Stromal cell of bone marrow (primary cell): ENCODE results near the gene TUBA3C.
"Not testable (repeated sequence)": the region's sequence is repeated elsewhere in the genome, so short reads cannot be mapped to it uniquely, and the experiment has no call there.

ENCODE experiments used
- DNase-seq: peaks from one replicate; pipeline ENCODE4 v3.0.0-alpha.2; 2012; ENCODE audit warnings: low read depth

Gene TUBA3C

DNA sequence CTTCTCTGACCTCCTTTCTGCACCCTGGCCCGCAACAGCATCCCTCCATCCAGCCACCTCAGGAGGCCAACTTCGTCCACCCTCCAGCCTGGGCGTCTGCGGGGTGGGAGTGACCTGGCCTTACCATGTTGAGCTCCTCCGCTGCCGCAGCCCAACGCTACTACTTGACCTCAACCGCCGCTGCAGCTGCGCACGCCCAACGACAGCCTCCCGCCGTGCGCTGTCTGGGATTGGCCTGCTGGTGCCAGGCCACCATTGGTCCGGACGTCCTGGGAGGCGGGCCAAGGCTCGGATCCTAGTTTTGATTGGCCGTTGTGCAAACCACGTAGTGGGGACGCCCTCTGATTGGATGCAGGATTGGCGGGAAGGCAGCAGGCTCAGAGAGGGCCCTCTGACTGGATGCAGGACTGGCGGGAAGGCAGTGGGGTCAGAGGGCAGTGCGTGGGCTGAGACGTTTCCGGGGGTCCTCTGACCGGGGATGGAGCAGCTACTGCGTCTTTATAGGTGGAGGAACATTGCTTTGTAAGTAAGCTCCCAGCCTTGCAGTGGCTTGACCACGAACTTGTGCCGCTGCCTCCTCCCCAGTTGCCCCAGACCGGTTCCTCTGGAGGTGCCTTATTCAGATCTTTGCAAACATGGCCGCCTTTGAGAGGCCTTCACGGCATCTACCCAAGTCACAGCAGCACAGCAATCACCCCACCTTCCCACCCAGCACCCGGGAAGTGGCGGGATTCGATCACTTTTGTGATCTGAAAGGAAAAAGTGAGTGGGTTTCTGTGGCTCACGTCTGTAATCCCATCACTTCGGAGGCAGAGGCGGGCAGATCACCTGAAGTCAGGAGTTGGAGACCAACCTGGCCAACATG is at the start of gene TUBA3C:
TUBA3C (minus strand) TSS at position 204 of the 865 bp plus-strand sequence; CDS start at position 127, 77 bp downstream.
- DNase-seq: no peak

DNA sequence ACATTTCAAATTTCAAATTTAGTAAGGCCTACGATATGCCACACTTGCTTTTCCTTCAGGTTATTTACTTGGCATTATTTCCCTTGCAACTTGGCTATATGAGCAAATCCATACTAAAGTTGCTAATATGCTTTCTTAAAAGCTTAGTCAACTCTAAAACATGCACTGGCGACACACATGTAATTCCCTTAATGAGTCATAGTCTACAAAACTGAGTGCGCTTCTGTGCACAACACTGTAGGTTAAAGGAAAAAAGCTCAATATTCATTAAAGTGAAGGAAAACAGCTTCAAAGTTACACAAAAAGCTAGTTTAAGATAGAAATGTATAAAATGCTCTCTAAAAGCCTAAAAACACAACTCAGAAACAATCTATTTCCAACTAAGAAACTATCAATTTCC is 25.8 kb upstream of the TUBA3C start:
- DNase-seq: not testable (repeated sequence)

DNA sequence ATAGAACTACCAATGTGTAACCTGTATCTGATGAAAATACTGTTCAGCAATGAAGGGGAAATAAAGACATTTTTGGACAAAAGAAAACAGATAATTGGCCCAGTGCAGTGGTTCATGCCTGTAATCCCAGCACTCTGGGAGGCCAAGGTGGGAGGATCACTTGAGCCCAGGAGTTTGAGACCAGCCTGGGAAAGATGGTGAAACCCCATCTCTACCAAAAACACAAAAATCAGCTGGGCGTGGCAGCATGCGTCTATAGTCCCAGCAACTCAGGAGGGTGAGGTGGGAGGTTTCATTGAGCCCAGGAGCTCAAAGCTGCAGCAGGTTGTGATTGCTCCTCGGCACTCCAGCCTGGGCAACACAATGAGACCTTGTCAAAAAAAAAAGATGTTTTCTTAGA is 11.0 kb upstream of the TUBA3C start:
- not testable (repeated sequence) for DNase-seq

DNA sequence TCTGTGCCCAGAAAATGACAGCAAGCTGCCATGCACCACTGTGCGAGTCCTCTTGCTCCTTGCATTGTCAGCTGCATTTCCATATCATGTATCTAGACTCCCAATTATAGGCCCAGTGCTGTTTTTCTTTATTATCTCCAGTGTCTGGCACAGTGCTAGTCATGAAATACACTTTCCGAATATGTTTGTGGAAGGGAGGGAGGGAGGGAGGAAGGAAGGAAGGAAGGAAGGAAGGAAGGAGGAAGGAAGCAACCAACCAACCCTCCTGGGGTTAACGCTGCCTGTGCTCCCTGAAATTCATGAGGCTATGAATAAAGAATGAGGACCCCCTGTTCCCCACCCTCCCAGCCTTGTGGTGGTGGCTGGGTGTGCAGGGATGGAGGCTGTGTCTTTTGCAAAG is 8.3 kb upstream of the TUBA3C start:
- DNase-seq: not testable (repeated sequence)

DNA sequence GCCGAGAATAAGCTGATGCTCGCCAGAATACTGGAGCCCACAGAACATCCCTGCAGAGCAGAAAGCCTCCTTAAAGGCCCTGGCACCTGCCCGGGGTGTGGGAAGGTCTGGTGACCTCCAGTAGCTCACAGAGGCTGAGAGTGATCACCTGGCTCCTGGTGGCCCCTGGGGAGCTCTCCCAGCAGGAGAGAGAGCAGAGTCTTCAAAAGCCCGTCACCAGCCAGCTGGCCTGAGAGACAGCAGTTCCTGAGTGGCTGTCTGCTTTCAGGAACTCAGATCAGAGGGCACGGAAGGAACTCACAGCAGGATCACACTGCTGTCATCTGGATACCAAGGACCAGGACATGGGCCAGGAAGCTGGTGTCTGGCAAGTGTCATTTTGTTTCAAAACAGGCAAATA is 7.7 kb upstream of the TUBA3C start:
- not testable (repeated sequence) for DNase-seq

DNA sequence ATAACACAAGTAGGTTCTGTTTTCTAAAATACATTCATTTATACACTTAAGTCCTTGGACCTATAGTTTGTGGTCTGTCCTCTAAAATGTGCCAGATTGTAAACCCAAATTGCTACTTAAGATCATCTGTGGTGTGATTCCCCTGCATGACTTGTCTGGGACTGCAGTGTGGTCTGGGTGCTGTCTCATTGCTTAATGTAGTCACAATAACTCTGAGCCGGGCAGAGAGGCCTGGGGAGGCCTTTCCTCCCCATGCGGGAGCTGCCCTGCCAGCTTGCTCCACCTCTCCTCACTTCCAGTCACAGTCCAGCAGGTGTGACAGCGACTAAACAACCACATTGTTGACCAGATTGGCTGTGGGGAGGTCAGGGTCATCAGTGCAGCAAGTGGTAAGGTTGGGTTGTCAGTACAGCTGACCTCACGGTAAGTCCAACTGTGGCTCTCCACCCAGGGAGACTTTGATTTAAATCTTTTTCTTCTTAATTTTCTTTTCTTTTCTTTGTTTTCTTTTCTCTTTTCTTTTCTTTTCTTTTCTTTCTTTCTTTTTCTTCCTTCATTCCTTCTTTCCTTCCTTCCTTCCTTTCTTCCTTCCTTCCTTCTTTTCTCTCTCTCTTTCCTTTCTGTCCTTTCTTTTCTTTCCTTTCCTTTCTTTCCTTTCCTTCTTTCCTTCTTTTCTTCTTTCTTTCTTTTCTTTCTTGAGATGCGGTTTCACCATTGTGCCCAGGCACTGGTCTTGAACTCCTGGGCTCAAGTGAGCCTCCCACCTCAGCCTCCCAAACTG is 4.4 kb upstream of the TUBA3C start:
- no peak for DNase-seq

DNA sequence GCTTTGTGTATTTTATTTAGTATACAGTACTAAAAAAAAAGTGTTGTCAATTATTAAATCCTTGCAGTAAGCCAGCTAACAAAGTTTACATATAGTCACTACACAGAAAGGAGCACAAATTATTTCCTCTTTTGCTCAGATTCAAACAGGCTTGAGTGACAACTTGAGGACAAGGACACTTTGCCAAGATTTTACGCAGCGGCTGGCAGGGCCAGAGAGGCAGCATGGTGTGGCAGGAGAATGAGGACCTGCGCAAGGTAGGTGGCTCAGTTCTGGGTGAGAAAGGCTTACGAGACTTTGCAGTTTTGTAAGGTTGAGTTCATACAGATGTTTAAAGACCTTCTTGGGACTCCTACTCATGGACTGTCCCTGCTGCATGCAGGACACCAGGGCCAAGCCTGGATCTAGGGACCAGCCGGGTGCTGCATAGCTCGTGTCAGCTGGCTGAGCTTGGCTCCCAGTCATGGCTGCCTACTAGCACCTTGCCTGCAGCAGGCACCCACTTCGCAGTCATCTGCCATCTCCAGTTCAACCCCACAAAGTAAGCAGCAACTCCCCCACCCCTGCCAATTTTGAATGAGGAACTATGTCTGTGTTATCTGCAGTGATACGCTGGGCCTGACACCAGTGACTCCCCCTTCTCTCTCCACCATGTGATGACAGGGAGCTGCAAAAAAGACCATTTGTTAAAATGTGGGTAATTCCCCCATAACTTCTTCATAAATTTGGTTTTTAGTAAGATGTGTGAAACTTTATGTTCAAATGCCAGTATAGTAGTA is 3.7 kb upstream of the TUBA3C start:
- no peak for DNase-seq

DNA sequence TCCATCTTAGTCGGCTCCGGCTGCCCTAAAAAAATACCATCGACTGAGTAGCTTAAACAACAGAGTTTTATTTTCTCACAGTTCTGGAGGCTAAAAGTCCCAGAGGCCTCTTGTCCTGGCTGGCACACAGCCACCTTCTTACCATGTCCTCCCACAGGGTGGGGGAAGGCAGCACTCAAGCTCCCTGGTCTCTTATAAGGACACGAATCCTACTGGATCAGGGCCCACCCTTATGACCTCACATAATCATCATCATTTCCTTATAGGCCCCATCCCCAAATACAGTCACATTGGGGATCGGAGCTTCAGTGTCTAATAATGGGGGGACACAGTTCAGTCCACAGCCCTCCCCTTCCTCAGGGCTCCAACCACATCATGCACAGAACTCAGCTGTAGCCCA is 2.6 kb upstream of the TUBA3C start:
- DNase-seq: no peak

DNA sequence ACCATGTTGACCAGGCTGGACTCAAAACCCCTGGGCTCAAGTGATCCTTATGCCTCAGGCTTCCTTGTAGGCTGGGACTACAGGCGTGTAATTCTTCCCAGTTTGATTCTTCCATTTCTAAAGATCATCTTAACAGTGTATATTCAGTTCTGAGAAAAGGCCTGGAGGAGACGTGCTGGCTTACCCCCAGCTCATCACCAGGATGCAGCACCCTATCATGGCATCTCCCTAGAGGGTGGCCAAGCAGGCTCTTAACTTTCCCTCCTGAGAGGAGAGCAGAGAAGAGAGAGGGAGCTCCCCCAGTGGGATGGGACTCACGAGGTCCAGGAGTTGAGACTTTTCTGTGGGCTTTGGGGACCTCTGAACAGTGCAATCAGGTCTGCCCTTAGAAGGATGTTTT is 2.1 kb upstream of the TUBA3C start:
- no peak for DNase-seq

DNA sequence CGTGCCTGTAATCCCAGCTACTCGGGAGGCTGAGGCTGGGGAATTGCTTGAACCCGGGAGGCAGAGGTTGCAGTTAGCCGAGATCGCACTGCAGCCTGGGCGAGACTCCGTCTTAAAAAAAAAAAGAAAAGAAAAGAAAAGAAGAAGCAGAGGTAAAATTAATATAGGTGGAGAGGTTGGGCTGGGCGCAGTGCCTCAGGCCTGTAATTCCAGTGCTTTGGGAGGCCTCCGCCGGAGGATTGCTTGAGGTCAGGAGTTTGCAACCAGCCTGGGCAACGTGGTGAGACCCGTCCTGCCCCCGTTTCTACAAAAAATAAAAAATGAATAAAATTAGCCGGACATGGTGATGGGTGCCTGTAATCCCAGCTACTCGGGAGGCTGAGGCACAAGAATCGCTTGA is 912 bp upstream of the TUBA3C start:
- DNase-seq: no peak

DNA sequence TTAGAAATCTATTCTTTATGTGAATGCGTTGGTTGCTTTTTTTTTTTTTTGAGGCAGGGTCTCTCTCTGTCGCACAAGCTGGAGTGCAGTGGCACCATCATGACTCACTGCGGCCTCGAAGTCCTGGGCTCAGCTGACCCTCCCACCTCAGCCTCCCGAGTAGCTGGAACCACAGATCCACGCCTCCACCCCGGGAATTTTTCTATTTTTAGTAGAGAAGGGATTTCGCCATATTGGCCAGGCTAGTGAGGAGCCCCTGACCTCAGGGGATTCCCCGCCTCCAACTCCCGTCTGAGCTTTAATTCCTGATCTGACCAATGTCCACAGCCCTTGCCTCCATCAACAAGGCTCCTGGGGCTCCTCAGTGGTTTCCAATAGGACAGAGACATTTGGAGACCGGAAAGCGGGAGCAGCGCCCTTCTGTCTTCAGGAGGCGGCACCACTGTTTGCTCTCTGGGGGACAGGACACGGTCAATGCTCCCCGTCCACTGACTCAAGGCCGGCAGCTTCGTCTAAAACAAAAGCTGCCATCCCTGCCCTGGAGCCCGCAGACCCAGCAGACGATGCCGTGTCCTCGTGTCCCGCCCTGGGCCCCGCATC is 503 bp downstream of the TUBA3C start:
- DNase-seq: no peak

DNA sequence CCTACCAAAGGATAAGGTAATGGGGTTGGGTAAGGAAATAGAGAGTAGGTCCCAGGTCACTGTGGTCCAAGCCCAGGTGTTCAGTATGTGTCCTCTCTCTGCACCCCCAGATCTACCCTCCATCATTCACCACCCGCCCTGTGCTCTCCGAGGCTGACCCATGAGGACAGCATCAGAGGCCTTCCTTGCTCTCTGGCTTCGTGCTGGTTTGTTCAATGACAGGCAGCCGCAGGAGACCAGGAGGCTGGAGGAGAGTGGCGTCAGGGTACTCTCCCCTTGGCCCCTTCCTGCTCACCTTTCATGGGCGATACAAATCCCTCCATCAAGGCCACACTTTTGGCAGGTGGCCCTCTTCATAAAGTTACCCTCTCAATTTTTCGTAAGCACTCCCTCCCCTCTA is 1.7 kb downstream of the TUBA3C start:
- no peak for DNase-seq

DNA sequence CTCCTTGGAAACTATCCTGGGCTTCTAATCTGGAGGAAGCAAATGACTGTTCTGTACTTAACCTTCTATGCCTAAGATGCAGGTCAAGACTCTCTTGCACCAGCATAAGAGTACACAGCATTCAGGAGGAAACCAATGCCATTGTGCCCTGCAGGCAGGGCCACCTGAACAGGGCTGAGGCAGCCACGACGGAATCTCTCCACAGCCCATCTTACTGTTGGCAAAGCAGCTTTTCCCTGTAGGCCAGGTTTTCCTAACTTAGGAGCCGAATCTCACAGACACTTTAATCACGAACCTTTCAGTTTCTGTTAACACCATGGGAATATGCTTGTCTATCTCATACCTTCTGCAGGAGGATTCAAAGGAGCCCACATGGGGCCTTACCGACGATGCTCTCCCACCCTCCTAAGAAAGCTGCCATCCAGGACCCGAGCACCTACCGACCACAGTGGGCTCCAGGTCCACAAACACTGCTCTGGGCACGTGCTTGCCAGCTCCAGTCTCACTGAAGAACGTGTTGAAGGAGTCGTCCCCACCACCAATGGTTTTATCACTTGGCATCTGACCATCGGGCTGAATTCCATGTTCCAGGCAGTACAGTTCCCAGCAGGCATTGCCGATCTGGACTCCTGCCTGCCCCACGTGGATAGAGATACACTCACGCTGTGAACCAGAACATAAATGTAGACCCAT is 2.6 kb downstream of the TUBA3C start:
- DNase-seq: no peak

DNA sequence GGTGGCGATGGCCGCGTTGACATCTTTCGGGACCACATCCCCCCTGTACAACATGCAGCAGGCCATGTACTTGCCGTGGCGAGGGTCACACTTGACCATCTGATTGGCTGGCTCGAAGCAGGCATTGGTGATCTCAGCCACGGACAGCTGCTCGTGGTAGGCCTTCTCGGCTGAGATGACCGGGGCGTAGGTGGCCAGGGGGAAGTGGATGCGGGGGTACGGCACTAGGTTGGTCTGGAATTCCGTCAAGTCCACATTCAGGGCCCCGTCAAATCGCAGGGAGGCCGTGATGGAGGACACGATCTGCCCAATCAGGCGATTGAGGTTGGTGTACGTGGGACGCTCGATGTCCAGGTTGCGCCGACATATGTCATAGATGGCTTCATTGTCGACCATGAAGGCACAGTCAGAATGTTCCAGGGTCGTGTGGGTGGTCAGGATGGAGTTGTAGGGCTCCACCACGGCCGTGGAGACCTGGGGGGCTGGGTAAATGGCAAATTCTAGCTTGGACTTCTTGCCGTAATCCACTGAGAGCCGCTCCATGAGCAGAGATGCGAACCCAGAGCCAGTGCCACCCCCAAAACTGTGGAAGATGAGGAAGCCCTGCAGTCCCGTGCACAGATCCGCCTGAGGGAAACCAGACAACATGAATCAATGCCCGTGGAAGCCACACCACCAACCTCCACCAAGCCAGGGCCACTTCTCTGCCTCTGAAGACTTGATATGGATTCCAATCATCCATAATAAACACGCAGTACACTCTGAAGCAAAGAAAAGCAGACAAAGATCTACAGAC is 4.4 kb downstream of the TUBA3C start:
- not testable (repeated sequence) for DNase-seq

DNA sequence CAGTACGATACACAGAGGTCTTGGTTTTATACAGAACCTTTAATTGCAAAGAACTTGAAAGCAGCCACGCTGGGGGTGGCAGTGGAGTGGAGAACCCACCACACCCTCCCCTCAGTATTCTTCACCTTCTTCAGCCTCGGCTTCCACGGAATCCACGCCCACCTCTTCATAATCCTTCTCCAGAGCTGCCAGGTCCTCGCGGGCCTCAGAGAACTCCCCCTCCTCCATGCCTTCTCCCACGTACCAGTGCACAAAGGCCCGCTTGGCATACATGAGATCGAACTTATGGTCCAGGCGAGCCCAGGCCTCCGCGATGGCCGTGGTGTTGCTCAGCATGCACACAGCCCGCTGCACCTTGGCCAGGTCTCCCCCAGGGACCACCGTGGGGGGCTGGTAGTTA is 7.9 kb downstream of the TUBA3C start:
- DNase-seq: no peak

DNA sequence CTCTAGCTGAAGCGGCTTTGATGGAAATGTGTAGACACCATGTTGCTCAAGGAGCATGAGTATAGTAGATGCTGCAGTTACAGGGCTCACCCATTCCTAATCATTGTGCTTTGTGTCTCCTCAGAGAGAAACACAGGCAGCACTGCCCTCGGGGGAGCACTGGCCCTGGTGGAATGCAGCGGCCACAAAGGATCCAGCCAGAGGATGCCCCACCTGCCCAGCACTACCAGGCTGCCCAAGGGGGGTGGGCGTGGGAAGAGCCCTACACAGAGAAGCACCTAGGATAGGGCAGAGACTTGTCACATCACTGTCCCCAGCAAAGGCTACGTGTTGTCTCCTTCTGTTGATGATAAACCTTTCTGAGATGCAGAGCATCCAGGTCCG is 9.0 kb downstream of the TUBA3C start:
- no peak for DNase-seq

DNA sequence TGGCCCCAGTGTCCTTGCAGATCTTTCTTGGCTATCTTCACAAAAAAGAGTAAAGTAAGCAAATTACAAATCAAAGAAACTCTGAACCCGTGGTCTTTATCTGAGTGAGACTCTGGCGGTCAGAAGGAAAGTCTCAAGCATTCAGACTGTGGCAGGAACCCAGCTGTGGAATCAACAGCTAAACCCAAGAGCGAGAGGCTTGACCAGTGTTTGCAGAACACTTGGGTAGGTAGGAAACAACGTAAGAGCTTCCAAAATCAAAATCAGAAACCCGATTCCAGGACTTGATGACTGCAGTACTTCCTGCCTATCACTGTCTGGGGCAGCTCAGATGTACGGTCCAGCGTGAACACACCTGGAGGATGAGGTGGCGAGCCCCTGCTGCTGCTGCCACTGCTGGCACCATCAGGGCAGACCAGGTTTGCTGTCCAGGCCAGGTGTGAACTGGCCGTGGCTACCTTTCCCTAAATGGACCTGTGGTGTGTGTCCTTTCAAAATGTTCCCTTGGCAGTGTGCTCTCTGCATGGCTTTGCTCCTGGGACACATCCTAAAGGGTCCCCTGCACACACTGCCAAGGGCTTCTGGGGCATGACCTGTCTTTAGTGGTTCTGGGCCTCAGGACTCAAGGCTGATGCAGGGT is 9.5 kb downstream of the TUBA3C start:
- DNase-seq: no peak

DNA sequence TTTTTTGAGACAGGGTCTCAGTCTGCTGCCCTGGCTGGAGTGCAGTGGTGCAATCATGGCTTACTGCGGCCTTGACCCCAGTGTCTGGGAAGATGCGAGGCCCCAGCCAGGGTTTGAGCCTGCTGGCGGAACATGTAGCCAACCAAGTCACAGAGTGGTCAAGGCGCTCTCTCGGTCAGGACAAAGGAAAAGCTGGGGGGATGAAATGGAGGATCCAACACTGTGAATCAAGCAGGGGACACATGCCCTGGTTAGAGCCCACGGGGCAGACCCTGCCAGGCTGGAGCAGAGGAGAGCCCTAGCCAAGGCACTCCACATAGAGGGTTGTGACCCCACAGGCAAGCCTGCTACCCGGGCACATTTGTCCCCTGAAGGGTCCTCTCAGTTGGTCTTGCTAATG is 10.1 kb downstream of the TUBA3C start:
- no peak for DNase-seq

DNA sequence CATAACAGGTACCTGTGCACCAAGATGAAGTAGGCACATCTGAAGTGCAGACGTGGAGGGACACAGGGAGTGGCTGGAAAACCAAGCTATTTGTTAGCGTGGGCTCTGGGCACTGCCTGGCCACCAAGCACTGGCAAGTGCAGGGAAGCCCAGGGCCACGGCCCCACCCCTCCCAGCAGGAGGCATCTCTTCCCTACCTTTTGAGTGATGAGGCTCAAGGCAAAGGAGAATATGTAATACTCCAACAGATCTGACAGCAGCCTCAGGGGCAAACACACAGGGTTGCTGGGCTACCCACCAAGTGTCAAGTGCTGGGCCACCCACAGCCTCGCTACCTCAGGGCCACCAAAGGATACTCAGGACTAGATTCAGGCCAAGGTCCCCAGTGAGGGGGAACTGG is 11.6 kb downstream of the TUBA3C start:
- no peak for DNase-seq

DNA sequence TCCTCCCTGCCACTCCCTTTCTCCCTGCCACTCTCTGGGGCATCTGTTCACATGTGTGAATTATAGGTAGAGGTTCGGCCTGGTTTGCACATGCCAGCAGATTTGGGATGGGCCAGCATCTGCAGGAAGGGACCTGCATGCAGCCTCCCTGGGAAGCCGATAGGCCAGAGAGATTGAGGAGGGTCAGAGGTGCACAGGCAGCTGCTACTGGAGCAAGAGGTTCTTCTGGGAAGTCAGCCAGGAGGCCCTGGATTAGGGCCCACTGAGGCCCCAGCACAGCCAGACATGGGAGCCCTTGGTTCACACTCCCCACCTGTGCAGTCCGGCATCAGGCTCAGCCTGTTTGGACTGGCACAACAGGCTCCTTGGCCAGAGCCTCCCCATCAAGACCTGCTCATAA is 12.1 kb downstream of the TUBA3C start:
- no peak for DNase-seq
